HEK293 (cell line): ENCODE data around the gene ZNF853.
"Not testable (repeated sequence)": the region's sequence is repeated elsewhere in the genome, so short reads cannot be mapped to it uniquely, and the experiment has no call there.

ENCODE experiments used
- CTCF ChIA-PET: fragments of 350-600 bp; formaldehyde crosslinking; extraction: SDS; loops from one replicate; lab custom pipeline; 2021; ENCODE audit warnings: antibody characterized with exemption; lab: Yijun Ruan, JAX
- POLR2A ChIA-PET: fragments of 300-600 bp; formaldehyde crosslinking; extraction: SDS; loops from one replicate; lab custom pipeline; 2020; ENCODE audit warnings: antibody characterized with exemption, inconsistent platforms; lab: Yijun Ruan, JAX
- H3K27ac ChIP-seq: fragments of 200-500 bp; sonication (Bioruptor generic); 2 replicates; pipeline ENCODE4 v1.5.1; 2014; ENCODE audit warnings: low read depth, low read length, control low read depth, inconsistent platforms; ENCODE audit errors: extremely low read depth
- H3K36me3 ChIP-seq, 2 experiments: fragments of 200-500 bp in 1 of 2; sonication (Bioruptor generic) in 1 of 2; 1 replicate in 1 of 2; 2 replicates in 1 of 2; pipeline ENCODE4 v1.5.1; 2014 to 2017; ENCODE audit warnings: inconsistent platforms in 2 of 2, low read length in 2 of 2; ENCODE audit not compliant: control insufficient read depth in 2 of 2, insufficient read depth in 1 of 2
- H3K4me1 ChIP-seq: fragments of 200-500 bp; sonication (Bioruptor generic); 2 replicates; pipeline ENCODE4 v1.5.1; 2014; ENCODE audit warnings: mild to moderate bottlenecking, low read length, inconsistent platforms; ENCODE audit not compliant: control insufficient read depth, insufficient read depth
- H3K4me3 ChIP-seq: 2 replicates; pipeline ENCODE4 v1.5.1; 2011; ENCODE audit warnings: low read depth, mild to moderate bottlenecking, control low read depth, low read length, moderate library complexity
- H3K9me3 ChIP-seq: fragments of 200-500 bp; sonication (Bioruptor generic); 2 replicates; pipeline ENCODE4 v1.5.1; 2014; ENCODE audit warnings: low read depth, low read length, inconsistent platforms; ENCODE audit not compliant: control insufficient read depth, insufficient read depth
- KLF9 ChIP-seq: fragments of 450-650 bp; formaldehyde crosslinking; IDR thresholded peaks from 2 replicates; pipeline ENCODE4 v1.5.1; 2016; ENCODE audit warnings: missing biosample characterization, missing genetic modification characterization, low read depth
- SCRT2 ChIP-seq: fragments of 450-650 bp; formaldehyde crosslinking; IDR thresholded peaks from 2 replicates; pipeline ENCODE4 v1.5.1; 2016; ENCODE audit warnings: missing biosample characterization, missing genetic modification characterization
- ZBTB17 ChIP-seq: fragments of 450-650 bp; formaldehyde crosslinking; IDR thresholded peaks from 2 replicates; pipeline ENCODE4 v1.5.1; 2016; ENCODE audit warnings: missing biosample characterization, missing genetic modification characterization
- ZFP37 ChIP-seq: fragments of 450-650 bp; formaldehyde crosslinking; IDR thresholded peaks from 2 replicates; pipeline ENCODE4 v1.5.1; 2016; ENCODE audit warnings: missing biosample characterization, missing genetic modification characterization
- TF ChIP-seq, protein P1 (sequence below): fragments of 450-650 bp; formaldehyde crosslinking; IDR thresholded peaks from 2 replicates; pipeline ENCODE4 v1.5.1; 2016; ENCODE audit warnings: missing biosample characterization, missing genetic modification characterization
- TF ChIP-seq, protein P2 (sequence below): fragments of 450-650 bp; formaldehyde crosslinking; IDR thresholded peaks from 2 replicates; pipeline ENCODE4 v1.5.1; 2017; ENCODE audit warnings: missing biosample characterization, mild to moderate bottlenecking, missing genetic modification characterization, moderate library complexity
- TF ChIP-seq, protein P3 (sequence below): fragments of 450-650 bp; formaldehyde crosslinking; IDR thresholded peaks from 2 replicates; pipeline ENCODE4 v1.5.1; 2017; ENCODE audit warnings: missing biosample characterization, missing genetic modification characterization
- TF ChIP-seq, protein P4 (sequence below): fragments of 450-650 bp; formaldehyde crosslinking; IDR thresholded peaks from 2 replicates; pipeline ENCODE4 v1.5.1; 2016; ENCODE audit warnings: missing biosample characterization, missing genetic modification characterization, borderline replicate concordance
- TF ChIP-seq, protein P5 (sequence below): fragments of 450-650 bp; formaldehyde crosslinking; IDR thresholded peaks from 2 replicates; pipeline ENCODE4 v1.5.1; 2017; ENCODE audit warnings: missing biosample characterization, missing genetic modification characterization

Gene ZNF853

DNA sequence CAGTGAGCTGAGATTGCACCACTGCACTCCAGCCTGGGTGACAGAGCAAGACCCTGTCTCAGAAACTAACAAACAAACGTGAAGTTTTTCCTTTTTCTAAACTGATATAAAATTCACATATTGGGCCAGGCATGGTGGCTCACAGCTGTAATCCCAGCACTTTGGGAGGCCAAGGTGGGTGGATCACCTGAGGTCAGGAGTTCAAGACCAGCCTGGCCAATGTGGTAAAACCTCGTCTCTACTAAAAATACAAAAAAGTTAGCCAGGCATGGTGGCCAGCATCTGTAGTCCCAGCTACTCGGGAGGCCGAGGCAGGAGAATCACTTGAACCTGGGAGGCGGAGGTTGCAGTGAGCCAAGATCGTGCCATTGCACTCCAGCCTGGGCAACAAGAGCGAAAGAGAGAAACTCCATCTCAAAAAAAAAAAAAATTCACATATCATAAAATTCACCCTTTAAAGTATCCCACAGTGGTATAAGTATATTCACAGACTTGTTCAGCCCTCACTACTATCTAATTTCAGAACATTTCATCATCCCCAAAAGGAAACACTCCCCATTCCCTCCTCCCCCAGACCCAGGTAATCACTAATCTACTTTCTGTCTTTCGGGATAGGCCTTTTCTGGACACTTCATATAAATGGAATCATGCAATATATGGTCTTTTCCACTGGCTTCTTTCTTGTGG is 29.5 kb upstream of the ZNF853 start:
- H3K4me3 ChIP-seq, H3K4me1 ChIP-seq, CTCF ChIA-PET, H3K9me3 ChIP-seq, POLR2A ChIA-PET, H3K27ac ChIP-seq: not testable (repeated sequence)
- H3K36me3 ChIP-seq = peaks cover 44 to 72% of the 10 kb centered on the region in 2 experiments
- TF ChIP-seq ZBTB17 (tag by site-specific recombination) = peak; percentile 70

- CTCF ChIA-PET = interaction anchor here (5.5 kb wide), 1 partner anchor 73 kb away, joined by 28 read pairs; no protein-coding TSS in a partner anchor
- POLR2A ChIA-PET = interaction anchor here (0.9 kb wide), 1 partner anchor 11 kb away, joined by 3 read pairs; the partner anchor contains the start of gene ZDHHC4
These were observed 26.8 kb upstream of the ZNF853 start for GRCh38 chr7:6588566-6588965.

GRCh38 chr7:6589151-6589828 is 26.1 kb upstream of the ZNF853 start:
- CTCF ChIA-PET = interaction anchor here (0.5 to 5.5 kb wide), 6 partner anchors 9 to 359 kb away, joined by 4 to 28 read pairs (median 6); no protein-coding TSS in a partner anchor
- TF ChIP-seq, protein P1, sequence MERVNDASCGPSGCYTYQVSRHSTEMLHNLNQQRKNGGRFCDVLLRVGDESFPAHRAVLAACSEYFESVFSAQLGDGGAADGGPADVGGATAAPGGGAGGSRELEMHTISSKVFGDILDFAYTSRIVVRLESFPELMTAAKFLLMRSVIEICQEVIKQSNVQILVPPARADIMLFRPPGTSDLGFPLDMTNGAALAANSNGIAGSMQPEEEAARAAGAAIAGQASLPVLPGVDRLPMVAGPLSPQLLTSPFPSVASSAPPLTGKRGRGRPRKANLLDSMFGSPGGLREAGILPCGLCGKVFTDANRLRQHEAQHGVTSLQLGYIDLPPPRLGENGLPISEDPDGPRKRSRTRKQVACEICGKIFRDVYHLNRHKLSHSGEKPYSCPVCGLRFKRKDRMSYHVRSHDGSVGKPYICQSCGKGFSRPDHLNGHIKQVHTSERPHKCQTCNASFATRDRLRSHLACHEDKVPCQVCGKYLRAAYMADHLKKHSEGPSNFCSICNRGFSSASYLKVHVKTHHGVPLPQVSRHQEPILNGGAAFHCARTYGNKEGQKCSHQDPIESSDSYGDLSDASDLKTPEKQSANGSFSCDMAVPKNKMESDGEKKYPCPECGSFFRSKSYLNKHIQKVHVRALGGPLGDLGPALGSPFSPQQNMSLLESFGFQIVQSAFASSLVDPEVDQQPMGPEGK (tag by site-specific recombination) = 0 out of 2 replicates have a peak, but pooled peaks have one; percentile 28
- TF ChIP-seq, protein P2, sequence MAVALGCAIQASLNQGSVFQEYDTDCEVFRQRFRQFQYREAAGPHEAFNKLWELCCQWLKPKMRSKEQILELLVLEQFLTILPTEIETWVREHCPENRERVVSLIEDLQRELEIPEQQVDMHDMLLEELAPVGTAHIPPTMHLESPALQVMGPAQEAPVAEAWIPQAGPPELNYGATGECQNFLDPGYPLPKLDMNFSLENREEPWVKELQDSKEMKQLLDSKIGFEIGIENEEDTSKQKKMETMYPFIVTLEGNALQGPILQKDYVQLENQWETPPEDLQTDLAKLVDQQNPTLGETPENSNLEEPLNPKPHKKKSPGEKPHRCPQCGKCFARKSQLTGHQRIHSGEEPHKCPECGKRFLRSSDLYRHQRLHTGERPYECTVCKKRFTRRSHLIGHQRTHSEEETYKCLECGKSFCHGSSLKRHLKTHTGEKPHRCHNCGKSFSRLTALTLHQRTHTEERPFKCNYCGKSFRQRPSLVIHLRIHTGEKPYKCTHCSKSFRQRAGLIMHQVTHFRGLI (tag by site-specific recombination) = peak; percentile 94
- TF ChIP-seq KLF9 (tag by site-specific recombination) = peak; percentile 24; the same call in 1 of the 2 replicates
- TF ChIP-seq, protein P3, sequence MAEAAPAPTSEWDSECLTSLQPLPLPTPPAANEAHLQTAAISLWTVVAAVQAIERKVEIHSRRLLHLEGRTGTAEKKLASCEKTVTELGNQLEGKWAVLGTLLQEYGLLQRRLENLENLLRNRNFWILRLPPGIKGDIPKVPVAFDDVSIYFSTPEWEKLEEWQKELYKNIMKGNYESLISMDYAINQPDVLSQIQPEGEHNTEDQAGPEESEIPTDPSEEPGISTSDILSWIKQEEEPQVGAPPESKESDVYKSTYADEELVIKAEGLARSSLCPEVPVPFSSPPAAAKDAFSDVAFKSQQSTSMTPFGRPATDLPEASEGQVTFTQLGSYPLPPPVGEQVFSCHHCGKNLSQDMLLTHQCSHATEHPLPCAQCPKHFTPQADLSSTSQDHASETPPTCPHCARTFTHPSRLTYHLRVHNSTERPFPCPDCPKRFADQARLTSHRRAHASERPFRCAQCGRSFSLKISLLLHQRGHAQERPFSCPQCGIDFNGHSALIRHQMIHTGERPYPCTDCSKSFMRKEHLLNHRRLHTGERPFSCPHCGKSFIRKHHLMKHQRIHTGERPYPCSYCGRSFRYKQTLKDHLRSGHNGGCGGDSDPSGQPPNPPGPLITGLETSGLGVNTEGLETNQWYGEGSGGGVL (tag by site-specific recombination) = no peak

More at GRCh38 chr7:6588566-6588965, 26.8 kb upstream of the ZNF853 start:
- TF ChIP-seq, protein P4, sequence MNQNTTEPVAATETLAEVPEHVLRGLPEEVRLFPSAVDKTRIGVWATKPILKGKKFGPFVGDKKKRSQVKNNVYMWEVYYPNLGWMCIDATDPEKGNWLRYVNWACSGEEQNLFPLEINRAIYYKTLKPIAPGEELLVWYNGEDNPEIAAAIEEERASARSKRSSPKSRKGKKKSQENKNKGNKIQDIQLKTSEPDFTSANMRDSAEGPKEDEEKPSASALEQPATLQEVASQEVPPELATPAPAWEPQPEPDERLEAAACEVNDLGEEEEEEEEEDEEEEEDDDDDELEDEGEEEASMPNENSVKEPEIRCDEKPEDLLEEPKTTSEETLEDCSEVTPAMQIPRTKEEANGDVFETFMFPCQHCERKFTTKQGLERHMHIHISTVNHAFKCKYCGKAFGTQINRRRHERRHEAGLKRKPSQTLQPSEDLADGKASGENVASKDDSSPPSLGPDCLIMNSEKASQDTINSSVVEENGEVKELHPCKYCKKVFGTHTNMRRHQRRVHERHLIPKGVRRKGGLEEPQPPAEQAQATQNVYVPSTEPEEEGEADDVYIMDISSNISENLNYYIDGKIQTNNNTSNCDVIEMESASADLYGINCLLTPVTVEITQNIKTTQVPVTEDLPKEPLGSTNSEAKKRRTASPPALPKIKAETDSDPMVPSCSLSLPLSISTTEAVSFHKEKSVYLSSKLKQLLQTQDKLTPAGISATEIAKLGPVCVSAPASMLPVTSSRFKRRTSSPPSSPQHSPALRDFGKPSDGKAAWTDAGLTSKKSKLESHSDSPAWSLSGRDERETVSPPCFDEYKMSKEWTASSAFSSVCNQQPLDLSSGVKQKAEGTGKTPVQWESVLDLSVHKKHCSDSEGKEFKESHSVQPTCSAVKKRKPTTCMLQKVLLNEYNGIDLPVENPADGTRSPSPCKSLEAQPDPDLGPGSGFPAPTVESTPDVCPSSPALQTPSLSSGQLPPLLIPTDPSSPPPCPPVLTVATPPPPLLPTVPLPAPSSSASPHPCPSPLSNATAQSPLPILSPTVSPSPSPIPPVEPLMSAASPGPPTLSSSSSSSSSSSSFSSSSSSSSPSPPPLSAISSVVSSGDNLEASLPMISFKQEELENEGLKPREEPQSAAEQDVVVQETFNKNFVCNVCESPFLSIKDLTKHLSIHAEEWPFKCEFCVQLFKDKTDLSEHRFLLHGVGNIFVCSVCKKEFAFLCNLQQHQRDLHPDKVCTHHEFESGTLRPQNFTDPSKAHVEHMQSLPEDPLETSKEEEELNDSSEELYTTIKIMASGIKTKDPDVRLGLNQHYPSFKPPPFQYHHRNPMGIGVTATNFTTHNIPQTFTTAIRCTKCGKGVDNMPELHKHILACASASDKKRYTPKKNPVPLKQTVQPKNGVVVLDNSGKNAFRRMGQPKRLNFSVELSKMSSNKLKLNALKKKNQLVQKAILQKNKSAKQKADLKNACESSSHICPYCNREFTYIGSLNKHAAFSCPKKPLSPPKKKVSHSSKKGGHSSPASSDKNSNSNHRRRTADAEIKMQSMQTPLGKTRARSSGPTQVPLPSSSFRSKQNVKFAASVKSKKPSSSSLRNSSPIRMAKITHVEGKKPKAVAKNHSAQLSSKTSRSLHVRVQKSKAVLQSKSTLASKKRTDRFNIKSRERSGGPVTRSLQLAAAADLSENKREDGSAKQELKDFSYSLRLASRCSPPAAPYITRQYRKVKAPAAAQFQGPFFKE (tag by site-specific recombination) = no peak
- TF ChIP-seq ZFP37 (tag by site-specific recombination) = no peak
- TF ChIP-seq SCRT2 (tag by site-specific recombination) = 0 out of 2 replicates have a peak, but pooled peaks have one; percentile 28
- TF ChIP-seq, protein P5, sequence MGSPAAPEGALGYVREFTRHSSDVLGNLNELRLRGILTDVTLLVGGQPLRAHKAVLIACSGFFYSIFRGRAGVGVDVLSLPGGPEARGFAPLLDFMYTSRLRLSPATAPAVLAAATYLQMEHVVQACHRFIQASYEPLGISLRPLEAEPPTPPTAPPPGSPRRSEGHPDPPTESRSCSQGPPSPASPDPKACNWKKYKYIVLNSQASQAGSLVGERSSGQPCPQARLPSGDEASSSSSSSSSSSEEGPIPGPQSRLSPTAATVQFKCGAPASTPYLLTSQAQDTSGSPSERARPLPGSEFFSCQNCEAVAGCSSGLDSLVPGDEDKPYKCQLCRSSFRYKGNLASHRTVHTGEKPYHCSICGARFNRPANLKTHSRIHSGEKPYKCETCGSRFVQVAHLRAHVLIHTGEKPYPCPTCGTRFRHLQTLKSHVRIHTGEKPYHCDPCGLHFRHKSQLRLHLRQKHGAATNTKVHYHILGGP = no peak
- TF ChIP-seq, all 188 proteins: peak for 1
- Histone ChIP-seq H3K4me1 (no peaks in the 10 kb centered on the region), H3K4me3 (no peak overlapping the region), H3K27ac (no peak overlapping the region), H3K36me3 (peaks cover 47 to 57% of the 10 kb centered on the region in 2 experiments), H3K9me3 (no peaks in the 10 kb centered on the region)

More at GRCh38 chr7:6589151-6589828, 26.1 kb upstream of the ZNF853 start:
- Histone ChIP-seq H3K4me3 (no peak overlapping the region), H3K36me3 (peaks cover 50 to 60% of the 10 kb centered on the region in 2 experiments), H3K9me3 (no peaks in the 10 kb centered on the region), H3K4me1 (no peaks in the 10 kb centered on the region), H3K27ac (peak overlapping the region; percentile 89; the same call in 1 of the 2 replicates)
- POLR2A ChIA-PET = interaction anchor here (0.7 to 1.6 kb wide), 8 partner anchors 11 to 142 kb away, joined by 3 to 7 read pairs (median 3); partner anchors contain the start of genes DAGLB, ZDHHC4 and ZNF316
